Esophagus (tissue), 2 donors: ENCODE data around the gene TACC2. TPM values are rescaled to one million over a fixed set of nuclear protein-coding genes. Genes with fewer than 3 reads are reported as not detected.
A peak's percentile ranks its signal among the peaks of the same experiment; 100 is the strongest.
"Not testable (repeated sequence)": the region's sequence is repeated elsewhere in the genome, so short reads cannot be mapped to it uniquely, and the experiment has no call there.

ENCODE experiments used
- H3K27ac ChIP-seq, 2 donors: one replicate each; pipeline ENCODE4 v1.5.1; 2013; ENCODE audit warnings: low read depth in 2 of 2, mild to moderate bottlenecking in 2 of 2, inconsistent platforms in 1 of 2, low read length in 1 of 2, moderate library complexity in 1 of 2
- H3K27me3 ChIP-seq, 2 donors: one replicate each; pipeline ENCODE4 v1.6.1; 2013; ENCODE audit warnings: low read length in 2 of 2, control low read depth in 1 of 2, mild to moderate bottlenecking in 1 of 2; ENCODE audit not compliant: insufficient read depth in 2 of 2, control insufficient read depth in 1 of 2
- H3K36me3 ChIP-seq, 2 donors: one replicate each; pipeline ENCODE4 v1.6.1; 2013; ENCODE audit warnings: low read length in 1 of 2; ENCODE audit not compliant: control insufficient read depth in 2 of 2, insufficient read depth in 2 of 2
- H3K4me1 ChIP-seq, 2 donors: one replicate each; pipeline ENCODE4 v1.6.1; 2013; ENCODE audit warnings: low read length in 1 of 2; ENCODE audit not compliant: control insufficient read depth in 2 of 2, insufficient read depth in 2 of 2
- H3K4me3 ChIP-seq, 2 donors: one replicate each; pipeline ENCODE4 v1.5.1; 2013; ENCODE audit warnings: low read length in 2 of 2, mild to moderate bottlenecking in 2 of 2, low read depth in 1 of 2, moderate library complexity in 1 of 2
- H3K9me3 ChIP-seq, 2 donors: one replicate each; pipeline ENCODE4 v1.6.1; 2013; ENCODE audit warnings: mild to moderate bottlenecking in 2 of 2, low read depth in 1 of 2, low read length in 1 of 2, moderate library complexity in 1 of 2; ENCODE audit not compliant: control insufficient read depth in 2 of 2, insufficient read depth in 1 of 2
- WGBS, 2 donors: extraction: QIAGEN DNeasy Blood & Tissue Kit; methylation state at CpG; one replicate each; pipeline ENCODE4 v1.1.7; 2013; 5-methylcytosine and 5-hydroxymethylcytosine counted together
- polyA plus RNA-seq, 2 donors: library from polyadenylated mRNA; stranded (reverse); fragments of 200-250 nt; gene quantifications; one replicate each; pipeline ENCODE4 v1.2.3, GENCODE V29; 2013
- donor health status: healthy with polysubstance abuse.
- donor health status: Bipolar disorder and iron deficiency.

Gene TACC2
- polyA plus RNA-seq, 2 donors, result 47.8 to 51.8 TPM

- H3K9me3 ChIP-seq, result no peaks in the 10 kb centered on the region
- H3K4me1 ChIP-seq, result peaks cover 0 to 3% of the 10 kb centered on the region in 2 donors
- no peak overlapping the region for H3K4me3 ChIP-seq
- H3K27ac ChIP-seq, result no peak overlapping the region
- 90 to 93% methylated on average over 4 of the region's 4 CpGs for WGBS, 2 donors
- H3K27me3 ChIP-seq, result no peaks in the 10 kb centered on the region
- H3K36me3 ChIP-seq, result peaks cover 0 to 2% of the 10 kb centered on the region in 2 donors
Measured at GRCh38 chr10:122103592-122103991, 114.6 kb downstream of the TACC2 start.

GRCh38 chr10:122108786-122109185 is 119.8 kb downstream of the TACC2 start:
- not testable (repeated sequence) for H3K27ac ChIP-seq
- 86 to 88% methylated on average over 13 of the region's 13 CpGs for WGBS, 2 donors

DNA sequence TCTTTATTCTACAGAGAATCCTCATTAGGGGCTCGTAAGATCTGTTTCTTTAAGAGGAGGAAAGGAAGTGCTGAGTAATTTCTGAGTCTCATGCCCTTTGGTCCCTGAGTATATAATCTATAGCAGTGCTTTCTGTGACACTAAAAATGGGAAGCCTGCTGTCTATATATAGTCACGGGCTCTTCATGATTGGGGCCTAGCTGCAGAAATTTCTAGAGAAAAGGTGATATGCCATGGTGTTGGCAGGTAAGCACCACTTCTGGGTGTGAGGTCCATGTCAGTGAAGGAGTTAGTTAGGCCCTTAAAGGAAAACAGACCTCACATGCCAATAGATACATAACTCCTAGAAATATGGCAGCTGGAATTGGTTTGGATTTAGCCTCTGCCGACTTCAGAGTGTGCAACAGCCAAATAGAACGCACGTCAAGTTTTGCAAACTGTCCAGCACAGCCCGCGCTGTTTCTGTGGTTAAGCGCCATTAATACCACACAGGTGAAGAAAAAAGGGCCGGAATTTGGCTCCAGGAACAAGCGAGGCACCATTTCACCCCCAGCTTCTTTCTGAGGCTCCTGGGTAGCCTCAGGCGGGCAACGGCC is 123.2 kb downstream of the TACC2 start:
- H3K27me3 ChIP-seq, result no peaks in the 10 kb centered on the region
- H3K9me3 ChIP-seq, result no peaks in the 10 kb centered on the region
- H3K4me3 ChIP-seq, result peak overlapping the region; percentile 23 to 68
- 22 to 24% methylated on average over 12 of the region's 12 CpGs for WGBS, 2 donors
- H3K36me3 ChIP-seq, result no peaks in the 10 kb centered on the region
- peaks cover 0 to 7% of the 10 kb centered on the region in 2 donors for H3K4me1 ChIP-seq
- peak overlapping the region; percentile 95 to 97 for H3K27ac ChIP-seq

More at GRCh38 chr10:122108786-122109185, 119.8 kb downstream of the TACC2 start:
- H3K27me3 ChIP-seq, H3K4me3 ChIP-seq, H3K36me3 ChIP-seq, H3K4me1 ChIP-seq, H3K9me3 ChIP-seq: not testable (repeated sequence)

DNA sequence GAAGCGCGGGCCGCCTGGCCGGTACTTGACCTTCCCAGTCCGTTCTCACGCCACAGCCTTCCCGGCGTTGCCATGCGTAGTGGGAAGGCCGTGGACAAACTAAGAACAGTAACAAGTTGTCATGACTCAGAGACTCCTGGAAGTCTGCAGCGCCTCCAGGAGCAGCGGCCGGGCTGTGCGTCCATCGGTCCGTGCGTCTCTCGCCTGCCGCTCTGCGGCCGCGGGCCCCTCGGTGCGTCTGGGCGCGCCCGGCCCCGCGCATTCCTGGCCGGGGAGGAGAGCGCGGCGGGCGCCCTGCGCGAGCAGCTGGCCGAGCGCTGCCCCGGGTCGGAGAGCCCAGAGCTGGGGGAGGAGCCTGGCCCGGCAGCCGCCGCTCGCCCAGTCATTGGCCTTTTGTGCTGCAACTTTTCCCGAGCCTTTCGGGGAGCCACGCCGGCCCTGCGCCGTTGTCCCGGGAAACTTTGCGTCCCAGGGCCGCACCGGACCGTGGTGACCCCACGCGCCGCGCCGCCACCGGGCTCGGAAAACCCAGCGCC is 123.7 kb downstream of the TACC2 start:
- Histone ChIP-seq H3K27me3 (no peaks in the 10 kb centered on the region), H3K4me3 (peak overlapping the region; percentile 67 to 68), H3K4me1 (peaks cover 0 to 7% of the 10 kb centered on the region in 2 donors), H3K27ac (peak overlapping the region; percentile 95 to 97), H3K9me3 (no peaks in the 10 kb centered on the region), H3K36me3 (no peaks in the 10 kb centered on the region)
- WGBS, 2 donors, result 1 to 3% methylated on average over 61 to 63 of the region's 63 CpGs

GRCh38 chr10:122113161-122113944 is 124.4 kb downstream of the TACC2 start:
- Histone ChIP-seq H3K4me3 (peak overlapping the region; percentile 67 to 68), H3K9me3 (no peaks in the 10 kb centered on the region), H3K27ac (peak overlapping the region; percentile 95 to 97), H3K27me3 (no peaks in the 10 kb centered on the region), H3K36me3 (no peaks in the 10 kb centered on the region), H3K4me1 (peaks cover 0 to 7% of the 10 kb centered on the region in 2 donors)
- WGBS, 2 donors, result 1 to 3% methylated on average over 77 of the region's 77 CpGs

- peak overlapping the region; percentile 95 to 97 for H3K27ac ChIP-seq
- 35 to 37% methylated on average over 18 of the region's 18 CpGs for WGBS, 2 donors
- H3K27me3 ChIP-seq, result no peaks in the 10 kb centered on the region
- peaks cover 0 to under 1% of the 10 kb centered on the region in 2 donors for H3K36me3 ChIP-seq
- peaks cover 0 to 7% of the 10 kb centered on the region in 2 donors for H3K4me1 ChIP-seq
- no peaks in the 10 kb centered on the region for H3K9me3 ChIP-seq
- peak overlapping the region; percentile 67 to 68 for H3K4me3 ChIP-seq
Measured at GRCh38 chr10:122113945-122114747, 125.2 kb downstream of the TACC2 start.

GRCh38 chr10:122115874-122116273 is 126.9 kb downstream of the TACC2 start:
- Histone ChIP-seq H3K4me1 (peaks cover 2 to 7% of the 10 kb centered on the region in 2 donors), H3K27me3 (no peaks in the 10 kb centered on the region), H3K4me3 (no peak overlapping the region), H3K9me3 (no peaks in the 10 kb centered on the region), H3K36me3 (peaks cover 0 to 5% of the 10 kb centered on the region in 2 donors), H3K27ac (peak overlapping the region in 1 of 2 donors; percentile 47)
- 37 to 53% methylated on average over 4 of the region's 4 CpGs for WGBS, 2 donors

- H3K36me3 ChIP-seq, result peaks cover 0 to 5% of the 10 kb centered on the region in 2 donors
- 27 to 34% methylated on average over 5 of the region's 5 CpGs for WGBS, 2 donors
- peaks cover 2 to 7% of the 10 kb centered on the region in 2 donors for H3K4me1 ChIP-seq
- no peaks in the 10 kb centered on the region for H3K9me3 ChIP-seq
- peak overlapping the region in 1 of 2 donors; percentile 47 for H3K27ac ChIP-seq
- no peaks in the 10 kb centered on the region for H3K27me3 ChIP-seq
- H3K4me3 ChIP-seq, result no peak overlapping the region
Measured at GRCh38 chr10:122116331-122116730, 127.4 kb downstream of the TACC2 start.

- Histone ChIP-seq H3K27me3 (no peaks in the 10 kb centered on the region), H3K36me3 (peaks cover 0 to 9% of the 10 kb centered on the region in 2 donors), H3K27ac (no peak overlapping the region), H3K4me3 (no peak overlapping the region), H3K9me3 (no peaks in the 10 kb centered on the region), H3K4me1 (peaks cover 2 to 7% of the 10 kb centered on the region in 2 donors)
- WGBS, 2 donors, result 88% methylated on average over 4 of the region's 4 CpGs
Measured at GRCh38 chr10:122117475-122117874, 128.5 kb downstream of the TACC2 start.
